SIG-M5 treated with dmso at 0.1 percent for 504 hours (cell line): ENCODE results near the gene MCF2L.

Experiments used
- DNase-seq: peaks from one replicate; lab custom pipeline; 2025; ENCODE audit not compliant: unreplicated experiment; lab: John Stamatoyannopoulos, UW

Gene MCF2L

GRCh38 chr13:112980434-112980833 is 11.4 kb downstream of the MCF2L start:
- DNase-seq: peak; percentile 14

DNA sequence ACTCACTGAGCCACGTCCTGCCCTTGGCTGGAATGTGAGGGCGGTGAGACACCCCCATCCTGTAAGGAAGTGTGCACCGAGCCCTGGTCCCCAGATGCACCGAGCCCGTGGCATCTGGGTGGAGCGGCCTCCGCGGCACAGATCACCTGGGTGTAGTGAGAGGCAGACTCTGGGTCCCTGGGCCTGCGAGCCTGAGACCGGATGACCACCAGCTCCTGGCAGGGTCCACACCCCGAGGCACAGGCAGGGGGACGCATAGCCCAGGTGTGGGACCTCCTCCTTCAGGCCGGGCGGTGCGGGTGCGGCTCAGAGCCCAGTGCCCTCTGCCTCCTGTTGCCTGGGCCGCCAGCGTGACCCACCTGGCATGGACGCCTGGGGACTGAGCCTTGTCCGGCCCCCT is 12.4 kb downstream of the MCF2L start:
- no peak for DNase-seq

DNA sequence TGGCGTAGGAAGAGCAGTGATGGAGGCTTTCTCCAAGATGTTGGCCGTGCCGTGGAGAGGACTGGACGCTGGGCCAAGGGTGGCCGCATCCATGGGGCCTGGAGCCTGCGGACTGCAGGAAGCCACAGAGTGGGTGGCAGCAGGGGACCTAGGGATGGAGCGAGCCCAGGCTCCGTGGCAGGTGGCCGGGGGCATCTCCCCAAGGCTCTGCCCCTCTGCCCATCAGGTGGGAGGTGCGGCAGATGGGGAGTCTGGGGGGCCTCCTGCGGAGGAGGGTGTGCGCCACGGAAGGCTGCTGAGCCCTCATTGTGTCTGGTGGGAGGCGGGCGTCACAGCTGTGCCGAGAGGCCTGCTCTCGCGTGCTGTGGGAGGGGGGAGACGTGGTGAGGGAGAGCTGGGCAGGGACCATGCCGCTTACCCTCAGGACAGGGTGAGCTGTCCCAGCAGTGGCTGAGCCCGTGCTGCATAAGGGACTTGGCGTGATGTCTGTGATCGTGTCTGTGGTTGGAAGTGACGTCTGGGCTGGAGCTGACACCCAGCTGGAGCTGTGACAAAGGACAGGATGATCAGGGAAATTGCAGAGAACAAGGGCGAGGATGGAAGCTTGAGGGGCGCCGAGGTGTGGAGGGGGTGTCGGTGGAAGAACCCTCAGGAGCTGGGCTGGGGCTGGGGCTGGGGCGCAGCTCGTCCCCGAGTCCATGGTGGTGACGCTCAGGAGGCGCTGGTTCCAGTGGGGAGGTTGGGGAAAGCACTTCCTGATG is 13.4 kb downstream of the MCF2L start:
- DNase-seq: no peak

- DNase-seq: no peak
Measured at GRCh38 chr13:112983042-112983305, 14.0 kb downstream of the MCF2L start.

DNA sequence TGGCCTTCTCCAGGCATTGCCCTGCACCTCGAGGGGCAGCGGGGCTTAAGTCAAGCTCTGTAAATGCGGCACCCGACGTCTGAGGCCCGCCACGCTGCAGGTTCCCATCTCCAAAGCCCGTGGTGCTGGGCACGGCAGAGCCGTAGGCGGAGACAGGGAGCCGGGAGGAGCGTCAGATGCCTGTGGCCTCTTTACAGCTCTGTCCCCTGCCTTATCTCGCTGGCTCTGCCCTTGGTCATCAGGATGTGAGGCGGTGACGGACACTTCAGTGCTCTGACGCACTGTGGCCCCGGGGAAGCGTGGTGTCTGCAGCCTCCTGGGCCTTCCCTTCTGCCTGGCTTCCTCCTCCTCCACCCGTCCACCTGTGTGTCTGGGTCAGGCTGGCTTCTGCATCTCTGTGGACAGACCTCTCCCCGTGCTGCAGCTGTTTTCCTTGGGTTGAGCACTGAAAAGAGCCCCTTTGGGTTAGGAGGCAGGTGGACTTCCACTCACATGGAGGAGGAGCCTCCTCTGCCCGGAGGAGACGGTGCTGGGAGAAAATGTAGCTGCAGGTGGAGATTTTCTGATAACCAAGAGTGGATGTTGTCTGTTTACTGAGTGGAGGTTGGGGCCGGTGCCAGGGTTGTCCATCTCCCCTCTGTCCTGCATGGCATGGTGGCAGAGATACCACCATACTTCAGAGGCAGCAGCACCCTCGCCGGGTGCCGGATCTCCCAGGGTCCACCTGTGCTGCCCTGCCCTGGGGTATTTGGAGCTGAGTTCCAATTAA is 14.6 kb downstream of the MCF2L start:
- DNase-seq: no peak

DNA sequence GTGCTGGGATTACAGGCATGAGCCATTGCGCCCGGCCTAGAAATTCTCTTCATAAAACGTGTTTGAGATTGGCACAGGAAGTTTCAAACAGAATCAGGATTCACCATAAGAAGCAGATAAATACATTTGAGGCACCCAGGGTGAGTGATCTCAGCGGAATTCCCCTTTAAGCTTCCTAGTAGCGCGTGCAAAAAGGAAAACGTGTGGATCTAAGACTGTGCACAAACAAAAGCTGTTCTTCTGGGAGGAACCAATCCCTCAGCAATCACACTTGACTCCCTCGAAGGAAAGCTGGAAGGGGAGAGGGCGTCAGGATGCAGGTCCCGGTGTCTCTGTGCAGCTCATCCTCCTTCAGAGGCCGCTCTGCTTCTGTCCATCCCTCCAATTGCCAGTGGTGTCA is 15.5 kb downstream of the MCF2L start:
- no peak for DNase-seq

DNA sequence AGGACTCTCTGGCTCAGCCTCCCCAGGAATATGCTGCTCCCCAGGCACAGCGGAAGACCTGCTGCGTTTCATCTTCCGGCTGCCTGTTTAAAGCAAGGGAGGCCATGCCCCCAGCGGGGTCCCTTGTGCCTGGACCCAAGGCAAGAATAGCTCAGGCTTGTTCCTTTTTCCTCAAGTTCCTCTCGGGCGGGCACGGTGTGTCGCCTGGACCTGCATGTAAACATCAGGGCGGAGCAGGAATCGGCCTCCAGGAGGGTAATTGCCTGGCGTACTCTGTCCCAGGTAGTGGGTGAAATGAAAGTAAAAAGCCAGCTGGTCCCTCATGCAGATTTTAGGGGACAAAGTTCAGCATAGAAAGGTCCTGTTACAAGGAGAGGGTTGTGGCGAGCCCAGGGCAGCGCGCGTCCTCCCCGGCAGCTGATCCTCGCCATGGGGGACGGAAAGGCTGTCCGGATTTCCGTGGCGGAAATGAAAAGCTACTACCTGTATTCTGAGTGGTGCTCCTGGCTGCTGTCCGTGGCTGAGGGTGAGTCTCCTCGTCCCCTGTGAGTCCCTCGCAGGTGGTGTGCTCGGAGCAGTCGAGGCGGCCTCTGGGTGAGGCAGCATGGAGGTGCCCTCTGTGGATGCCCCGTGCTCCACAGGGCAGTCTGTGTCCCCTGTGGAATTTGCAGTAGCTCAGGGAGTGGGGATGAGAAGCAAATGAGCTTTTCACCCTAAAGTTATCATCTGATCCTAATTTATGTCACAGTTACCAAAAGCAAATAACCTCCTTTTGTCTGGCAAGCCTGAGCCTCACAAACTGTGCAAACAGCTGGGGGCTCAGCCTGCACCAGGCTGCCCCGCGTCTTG is 16.2 kb downstream of the MCF2L start:
- no peak for DNase-seq

GRCh38 chr13:112985803-112986408 is 16.9 kb downstream of the MCF2L start:
- no peak for DNase-seq

GRCh38 chr13:112986470-112986869 is 17.5 kb downstream of the MCF2L start:
- DNase-seq: no peak

DNA sequence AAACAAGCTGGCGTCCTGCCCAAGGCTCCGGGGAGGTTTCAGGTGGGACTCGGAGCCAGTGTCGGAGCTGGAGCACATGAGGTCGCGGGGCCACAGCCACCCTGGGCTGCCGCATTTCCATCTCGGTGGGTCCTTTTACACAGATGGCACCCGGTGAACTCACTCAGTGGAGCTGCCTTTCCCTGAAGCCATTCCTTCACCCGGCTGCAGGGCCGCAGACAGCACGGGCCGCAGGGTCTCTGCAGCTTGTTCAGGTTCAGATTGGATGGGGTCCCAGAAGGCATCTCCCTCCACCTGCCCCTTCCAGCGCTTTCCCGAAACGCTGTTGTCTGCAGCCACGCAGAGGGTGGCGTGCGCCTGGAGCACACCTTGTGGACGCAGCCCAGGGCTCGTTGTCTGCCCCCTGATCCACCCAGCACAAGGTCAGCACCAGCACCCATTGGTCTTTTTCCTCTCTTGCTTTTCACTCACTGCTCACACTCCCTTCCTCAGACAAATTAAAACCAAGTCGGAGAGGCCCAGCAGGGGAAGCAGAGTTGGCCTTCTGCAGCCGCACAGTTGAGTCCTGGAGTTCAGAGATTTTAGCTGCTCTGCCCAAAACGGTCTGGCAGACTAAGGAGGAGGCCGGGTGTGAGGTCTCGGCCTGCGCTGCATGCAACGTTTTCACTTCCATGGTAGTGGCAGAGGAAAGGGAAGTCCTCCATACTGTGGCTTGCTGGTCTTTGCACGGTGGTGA is 18.1 kb downstream of the MCF2L start:
- no peak for DNase-seq

DNA sequence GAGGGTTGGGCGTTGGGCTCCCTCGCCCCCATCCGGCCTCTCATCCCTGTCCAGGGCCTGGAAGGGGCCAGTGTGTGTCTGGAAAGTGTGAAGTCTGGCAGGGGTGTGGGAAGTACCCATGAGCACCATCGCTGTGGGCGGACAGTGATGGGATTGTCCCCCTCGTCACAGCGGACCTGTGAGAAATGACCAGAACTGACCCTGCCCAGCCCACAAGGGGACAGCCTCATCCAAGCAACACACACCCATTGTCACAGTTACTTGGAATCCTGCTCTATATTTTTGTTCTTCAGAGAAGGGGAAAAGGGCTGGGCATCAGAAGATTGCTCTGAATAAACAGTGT is 18.6 kb downstream of the MCF2L start:
- no peak for DNase-seq

- DNase-seq: no peak
Measured at GRCh38 chr13:112990783-112991182, 21.8 kb downstream of the MCF2L start.

GRCh38 chr13:112991609-112992008 is 22.6 kb downstream of the MCF2L start:
- no peak for DNase-seq

DNA sequence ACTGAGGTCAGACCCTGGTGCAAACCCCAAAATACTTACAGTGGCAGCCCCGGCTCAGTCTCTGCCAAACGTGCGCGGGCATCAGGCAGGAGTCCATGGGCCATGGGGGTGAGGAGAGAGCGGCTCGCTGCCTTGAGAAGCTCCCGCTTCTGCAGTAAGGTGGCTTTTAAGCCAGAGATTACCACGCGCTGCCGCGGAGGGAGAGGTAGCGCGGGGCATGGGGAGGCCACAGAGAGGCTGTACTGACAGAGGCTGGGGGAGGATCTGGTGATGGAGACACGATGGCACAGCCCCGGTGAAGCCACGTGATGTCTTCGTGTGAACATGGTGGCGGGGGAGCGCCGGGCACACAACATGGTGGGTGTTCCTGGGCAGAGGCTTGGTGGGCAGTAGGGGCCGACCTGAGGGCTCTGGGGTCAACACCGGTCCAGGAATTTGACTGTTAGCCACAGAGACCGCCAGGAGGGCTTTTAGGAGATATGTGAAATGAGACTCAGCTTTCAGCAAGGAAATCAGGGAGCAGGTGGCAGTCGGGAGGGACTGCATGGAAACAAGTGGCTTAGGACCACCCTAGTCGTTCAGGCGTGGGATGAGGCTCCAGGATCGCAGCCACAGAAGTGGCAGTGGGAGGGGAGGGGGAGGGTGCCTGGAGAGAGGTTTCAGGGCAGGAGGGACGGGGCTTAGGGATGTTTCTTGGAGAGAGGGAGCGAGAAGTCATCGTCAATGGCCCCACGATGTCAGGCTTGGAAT is 24.1 kb downstream of the MCF2L start:
- DNase-seq: no peak

DNA sequence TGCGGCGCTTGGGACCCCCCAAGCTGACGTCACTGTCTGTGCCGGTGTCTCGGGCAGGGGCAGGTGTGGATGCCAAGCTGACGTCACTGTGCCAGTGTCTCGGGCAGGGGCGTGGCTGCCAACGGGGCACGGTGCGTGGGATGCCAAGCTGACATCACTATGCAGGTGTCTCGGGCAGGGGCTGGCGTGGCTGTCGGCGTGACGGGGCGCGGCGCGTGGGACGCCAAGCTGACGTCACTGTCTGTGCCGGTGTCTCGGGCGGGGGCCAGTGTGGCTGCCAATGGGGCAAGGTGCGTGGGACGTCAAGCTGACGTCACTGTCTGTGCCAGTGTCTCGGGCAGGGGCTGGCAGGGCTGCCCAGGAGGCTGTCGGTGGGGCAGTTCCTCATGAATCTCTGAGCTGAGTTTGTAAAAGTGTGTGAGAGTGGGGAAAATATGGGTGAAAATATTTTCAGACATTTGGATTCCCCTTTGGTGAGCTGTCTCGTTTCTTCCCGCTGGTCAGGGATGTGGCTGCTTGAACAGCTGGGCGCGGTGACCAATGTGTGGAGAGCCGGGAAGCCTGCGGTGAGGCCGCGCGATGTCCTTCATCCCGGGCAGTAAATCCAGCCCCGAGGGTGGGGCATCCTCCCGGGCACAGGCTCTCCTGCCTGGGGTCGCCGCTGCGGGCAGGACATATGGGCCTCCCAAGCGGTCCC is 25.2 kb downstream of the MCF2L start:
- no peak for DNase-seq

- DNase-seq: no peak
Measured at GRCh38 chr13:112994781-112995355, 25.9 kb downstream of the MCF2L start.

GRCh38 chr13:112995395-112996191 is 26.6 kb downstream of the MCF2L start:
- no peak for DNase-seq

- no peak for DNase-seq
Measured at GRCh38 chr13:112996671-112997091, 27.7 kb downstream of the MCF2L start.
